Measurements from ENCODE around the gene RBM28.

The RBM28 gene

DNA sequence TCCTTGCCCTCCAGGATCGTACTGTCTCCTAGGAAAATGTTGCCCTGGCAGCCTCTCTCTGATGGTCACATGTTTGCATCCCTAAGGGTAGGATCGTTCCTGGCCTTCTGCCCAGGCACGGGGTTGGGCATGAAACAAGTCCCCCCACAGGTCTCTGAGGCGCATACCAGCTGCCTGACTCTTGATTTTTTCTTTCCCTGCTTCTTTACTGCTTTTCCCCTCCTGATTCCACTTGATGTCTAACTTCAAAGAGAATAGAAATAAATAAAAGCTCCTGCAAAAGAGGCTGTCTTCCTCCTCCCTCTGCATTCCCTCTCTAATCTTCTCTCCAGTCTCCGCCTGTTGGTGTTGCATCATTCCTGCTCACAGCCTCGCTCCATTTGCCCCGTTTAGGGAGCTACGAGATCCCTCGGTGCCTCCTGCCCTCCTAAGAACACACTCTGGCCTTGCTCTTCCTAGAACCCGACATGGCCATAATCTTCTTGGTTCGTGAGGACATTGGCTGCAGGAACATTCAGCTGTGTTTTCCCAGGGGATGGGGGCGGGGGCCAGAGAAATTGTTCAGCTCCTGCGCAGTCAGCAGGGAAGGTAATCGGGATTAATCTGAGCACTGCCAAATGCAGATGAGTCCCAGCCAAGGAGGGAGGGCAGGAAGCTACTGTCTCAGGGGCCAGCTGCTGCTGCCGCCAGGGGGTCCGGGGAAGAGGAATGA is 76.7 kb downstream of the RBM28 start (continued):
- TF ChIP-seq ZNF169 (tag by site-specific recombination; IDR thresholded peaks at IDR 0.05) = no peak
- TF ChIP-seq, protein P1, sequence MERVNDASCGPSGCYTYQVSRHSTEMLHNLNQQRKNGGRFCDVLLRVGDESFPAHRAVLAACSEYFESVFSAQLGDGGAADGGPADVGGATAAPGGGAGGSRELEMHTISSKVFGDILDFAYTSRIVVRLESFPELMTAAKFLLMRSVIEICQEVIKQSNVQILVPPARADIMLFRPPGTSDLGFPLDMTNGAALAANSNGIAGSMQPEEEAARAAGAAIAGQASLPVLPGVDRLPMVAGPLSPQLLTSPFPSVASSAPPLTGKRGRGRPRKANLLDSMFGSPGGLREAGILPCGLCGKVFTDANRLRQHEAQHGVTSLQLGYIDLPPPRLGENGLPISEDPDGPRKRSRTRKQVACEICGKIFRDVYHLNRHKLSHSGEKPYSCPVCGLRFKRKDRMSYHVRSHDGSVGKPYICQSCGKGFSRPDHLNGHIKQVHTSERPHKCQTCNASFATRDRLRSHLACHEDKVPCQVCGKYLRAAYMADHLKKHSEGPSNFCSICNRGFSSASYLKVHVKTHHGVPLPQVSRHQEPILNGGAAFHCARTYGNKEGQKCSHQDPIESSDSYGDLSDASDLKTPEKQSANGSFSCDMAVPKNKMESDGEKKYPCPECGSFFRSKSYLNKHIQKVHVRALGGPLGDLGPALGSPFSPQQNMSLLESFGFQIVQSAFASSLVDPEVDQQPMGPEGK (tag by site-specific recombination; IDR thresholded peaks at IDR 0.05) = peak; percentile 72
- no peak for TF ChIP-seq ZNF664 (tag by site-specific recombination; IDR thresholded peaks at IDR 0.05)
- TF ChIP-seq ZNF629 (tag by site-specific recombination; IDR thresholded peaks at IDR 0.05) = no peak
- TF ChIP-seq ZNF211 (tag by site-specific recombination; IDR thresholded peaks at IDR 0.05; ENCODE audit: low read depth) = no peak
- TF ChIP-seq, protein P2, sequence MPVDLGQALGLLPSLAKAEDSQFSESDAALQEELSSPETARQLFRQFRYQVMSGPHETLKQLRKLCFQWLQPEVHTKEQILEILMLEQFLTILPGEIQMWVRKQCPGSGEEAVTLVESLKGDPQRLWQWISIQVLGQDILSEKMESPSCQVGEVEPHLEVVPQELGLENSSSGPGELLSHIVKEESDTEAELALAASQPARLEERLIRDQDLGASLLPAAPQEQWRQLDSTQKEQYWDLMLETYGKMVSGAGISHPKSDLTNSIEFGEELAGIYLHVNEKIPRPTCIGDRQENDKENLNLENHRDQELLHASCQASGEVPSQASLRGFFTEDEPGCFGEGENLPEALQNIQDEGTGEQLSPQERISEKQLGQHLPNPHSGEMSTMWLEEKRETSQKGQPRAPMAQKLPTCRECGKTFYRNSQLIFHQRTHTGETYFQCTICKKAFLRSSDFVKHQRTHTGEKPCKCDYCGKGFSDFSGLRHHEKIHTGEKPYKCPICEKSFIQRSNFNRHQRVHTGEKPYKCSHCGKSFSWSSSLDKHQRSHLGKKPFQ (tag by site-specific recombination; IDR thresholded peaks at IDR 0.05) = no peak
- TF ChIP-seq, protein P3, sequence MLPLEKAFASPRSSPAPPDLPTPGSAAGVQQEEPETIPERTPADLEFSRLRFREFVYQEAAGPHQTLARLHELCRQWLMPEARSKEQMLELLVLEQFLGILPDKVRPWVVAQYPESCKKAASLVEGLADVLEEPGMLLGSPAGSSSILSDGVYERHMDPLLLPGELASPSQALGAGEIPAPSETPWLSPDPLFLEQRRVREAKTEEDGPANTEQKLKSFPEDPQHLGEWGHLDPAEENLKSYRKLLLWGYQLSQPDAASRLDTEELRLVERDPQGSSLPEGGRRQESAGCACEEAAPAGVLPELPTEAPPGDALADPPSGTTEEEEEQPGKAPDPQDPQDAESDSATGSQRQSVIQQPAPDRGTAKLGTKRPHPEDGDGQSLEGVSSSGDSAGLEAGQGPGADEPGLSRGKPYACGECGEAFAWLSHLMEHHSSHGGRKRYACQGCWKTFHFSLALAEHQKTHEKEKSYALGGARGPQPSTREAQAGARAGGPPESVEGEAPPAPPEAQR (tag by site-specific recombination; IDR thresholded peaks at IDR 0.05) = no peak
- TF ChIP-seq, protein P4, sequence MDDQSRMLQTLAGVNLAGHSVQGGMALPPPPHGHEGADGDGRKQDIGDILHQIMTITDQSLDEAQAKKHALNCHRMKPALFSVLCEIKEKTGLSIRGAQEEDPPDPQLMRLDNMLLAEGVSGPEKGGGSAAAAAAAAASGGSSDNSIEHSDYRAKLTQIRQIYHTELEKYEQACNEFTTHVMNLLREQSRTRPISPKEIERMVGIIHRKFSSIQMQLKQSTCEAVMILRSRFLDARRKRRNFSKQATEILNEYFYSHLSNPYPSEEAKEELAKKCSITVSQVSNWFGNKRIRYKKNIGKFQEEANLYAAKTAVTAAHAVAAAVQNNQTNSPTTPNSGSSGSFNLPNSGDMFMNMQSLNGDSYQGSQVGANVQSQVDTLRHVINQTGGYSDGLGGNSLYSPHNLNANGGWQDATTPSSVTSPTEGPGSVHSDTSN (CRISPR knock-in tag; IDR thresholded peaks at IDR 0.05) = no peak
- no peak for TF ChIP-seq ZNF175 (tag by site-specific recombination; IDR thresholded peaks at IDR 0.05)
- no peak for TF ChIP-seq ZNF654 (tag by site-specific recombination; IDR thresholded peaks at IDR 0.05; ENCODE audit: low read depth)
- TF ChIP-seq KLF1 (tag by site-specific recombination; IDR thresholded peaks at IDR 0.05) = no peak
- TF ChIP-seq ZNF16 (tag by site-specific recombination; IDR thresholded peaks at IDR 0.05; ENCODE audit: low read depth) = no peak
- TF ChIP-seq ZNF585B (tag by site-specific recombination; IDR thresholded peaks at IDR 0.05) = no peak
- no peak for TF ChIP-seq ZFP3 (tag by site-specific recombination; IDR thresholded peaks at IDR 0.05; ENCODE audit: low read depth)
- TF ChIP-seq ZNF155 (tag by site-specific recombination; IDR thresholded peaks at IDR 0.05) = no peak
- peak; percentile 97 for TF ChIP-seq ZBTB17 (tag by site-specific recombination; IDR thresholded peaks at IDR 0.05)
- no peak for TF ChIP-seq SP2 (tag by site-specific recombination; IDR thresholded peaks at IDR 0.05)
- no peak for TF ChIP-seq ZNF394 (tag by site-specific recombination; IDR thresholded peaks at IDR 0.05; ENCODE audit: borderline replicate concordance)
- no peak for TF ChIP-seq ZNF112 (tag by site-specific recombination; IDR thresholded peaks at IDR 0.05)
- no peak for TF ChIP-seq ZNF423 (tag by site-specific recombination; IDR thresholded peaks at IDR 0.05)
- TF ChIP-seq ZNF623 (tag by site-specific recombination; IDR thresholded peaks at IDR 0.05) = no peak
- TF ChIP-seq, protein P5, sequence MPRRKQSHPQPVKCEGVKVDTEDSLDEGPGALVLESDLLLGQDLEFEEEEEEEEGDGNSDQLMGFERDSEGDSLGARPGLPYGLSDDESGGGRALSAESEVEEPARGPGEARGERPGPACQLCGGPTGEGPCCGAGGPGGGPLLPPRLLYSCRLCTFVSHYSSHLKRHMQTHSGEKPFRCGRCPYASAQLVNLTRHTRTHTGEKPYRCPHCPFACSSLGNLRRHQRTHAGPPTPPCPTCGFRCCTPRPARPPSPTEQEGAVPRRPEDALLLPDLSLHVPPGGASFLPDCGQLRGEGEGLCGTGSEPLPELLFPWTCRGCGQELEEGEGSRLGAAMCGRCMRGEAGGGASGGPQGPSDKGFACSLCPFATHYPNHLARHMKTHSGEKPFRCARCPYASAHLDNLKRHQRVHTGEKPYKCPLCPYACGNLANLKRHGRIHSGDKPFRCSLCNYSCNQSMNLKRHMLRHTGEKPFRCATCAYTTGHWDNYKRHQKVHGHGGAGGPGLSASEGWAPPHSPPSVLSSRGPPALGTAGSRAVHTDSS (tag by site-specific recombination; IDR thresholded peaks at IDR 0.05) = no peak
- TF ChIP-seq KLF9 (tag by site-specific recombination; IDR thresholded peaks at IDR 0.05; ENCODE audit: low read depth) = no peak
- no peak for TF ChIP-seq ZNF791 (tag by site-specific recombination; IDR thresholded peaks at IDR 0.05)
- TF ChIP-seq, protein P6, sequence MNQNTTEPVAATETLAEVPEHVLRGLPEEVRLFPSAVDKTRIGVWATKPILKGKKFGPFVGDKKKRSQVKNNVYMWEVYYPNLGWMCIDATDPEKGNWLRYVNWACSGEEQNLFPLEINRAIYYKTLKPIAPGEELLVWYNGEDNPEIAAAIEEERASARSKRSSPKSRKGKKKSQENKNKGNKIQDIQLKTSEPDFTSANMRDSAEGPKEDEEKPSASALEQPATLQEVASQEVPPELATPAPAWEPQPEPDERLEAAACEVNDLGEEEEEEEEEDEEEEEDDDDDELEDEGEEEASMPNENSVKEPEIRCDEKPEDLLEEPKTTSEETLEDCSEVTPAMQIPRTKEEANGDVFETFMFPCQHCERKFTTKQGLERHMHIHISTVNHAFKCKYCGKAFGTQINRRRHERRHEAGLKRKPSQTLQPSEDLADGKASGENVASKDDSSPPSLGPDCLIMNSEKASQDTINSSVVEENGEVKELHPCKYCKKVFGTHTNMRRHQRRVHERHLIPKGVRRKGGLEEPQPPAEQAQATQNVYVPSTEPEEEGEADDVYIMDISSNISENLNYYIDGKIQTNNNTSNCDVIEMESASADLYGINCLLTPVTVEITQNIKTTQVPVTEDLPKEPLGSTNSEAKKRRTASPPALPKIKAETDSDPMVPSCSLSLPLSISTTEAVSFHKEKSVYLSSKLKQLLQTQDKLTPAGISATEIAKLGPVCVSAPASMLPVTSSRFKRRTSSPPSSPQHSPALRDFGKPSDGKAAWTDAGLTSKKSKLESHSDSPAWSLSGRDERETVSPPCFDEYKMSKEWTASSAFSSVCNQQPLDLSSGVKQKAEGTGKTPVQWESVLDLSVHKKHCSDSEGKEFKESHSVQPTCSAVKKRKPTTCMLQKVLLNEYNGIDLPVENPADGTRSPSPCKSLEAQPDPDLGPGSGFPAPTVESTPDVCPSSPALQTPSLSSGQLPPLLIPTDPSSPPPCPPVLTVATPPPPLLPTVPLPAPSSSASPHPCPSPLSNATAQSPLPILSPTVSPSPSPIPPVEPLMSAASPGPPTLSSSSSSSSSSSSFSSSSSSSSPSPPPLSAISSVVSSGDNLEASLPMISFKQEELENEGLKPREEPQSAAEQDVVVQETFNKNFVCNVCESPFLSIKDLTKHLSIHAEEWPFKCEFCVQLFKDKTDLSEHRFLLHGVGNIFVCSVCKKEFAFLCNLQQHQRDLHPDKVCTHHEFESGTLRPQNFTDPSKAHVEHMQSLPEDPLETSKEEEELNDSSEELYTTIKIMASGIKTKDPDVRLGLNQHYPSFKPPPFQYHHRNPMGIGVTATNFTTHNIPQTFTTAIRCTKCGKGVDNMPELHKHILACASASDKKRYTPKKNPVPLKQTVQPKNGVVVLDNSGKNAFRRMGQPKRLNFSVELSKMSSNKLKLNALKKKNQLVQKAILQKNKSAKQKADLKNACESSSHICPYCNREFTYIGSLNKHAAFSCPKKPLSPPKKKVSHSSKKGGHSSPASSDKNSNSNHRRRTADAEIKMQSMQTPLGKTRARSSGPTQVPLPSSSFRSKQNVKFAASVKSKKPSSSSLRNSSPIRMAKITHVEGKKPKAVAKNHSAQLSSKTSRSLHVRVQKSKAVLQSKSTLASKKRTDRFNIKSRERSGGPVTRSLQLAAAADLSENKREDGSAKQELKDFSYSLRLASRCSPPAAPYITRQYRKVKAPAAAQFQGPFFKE (tag by site-specific recombination; IDR thresholded peaks at IDR 0.05; ENCODE audit: borderline replicate concordance) = no peak

Data from HEK293 (cell line).